HCT116 (cell line): ENCODE measurements around the gene FAM168A. TPM values are rescaled to one million over a fixed set of nuclear protein-coding genes. Genes with fewer than 3 reads are reported as not detected.

Source experiments
- ATAC-seq: fragments of 200-7000 bp; cut with Tn5 transposase; 2 replicates; pipeline ENCODE4 v1.9.1; 2020; ENCODE audit warnings: mild to moderate bottlenecking, moderate library complexity
- BruUV-seq: library from RNA; stranded (reverse); fragments of 400-500 nt; replicated peaks from 2 replicates; lab custom pipeline; 2021; lab: Mats Ljungman, UMichigan
- CTCF ChIA-PET: fragments of 300-600 bp; sonication (Branson Sonifier 250); formaldehyde crosslinking; loops from one replicate; lab custom pipeline; 2021; ENCODE audit warnings: antibody characterized with exemption; lab: Charles Lee
- POLR2A ChIA-PET: fragments of 300-600, 350-600 bp; sonication (Branson Sonifier 250); formaldehyde crosslinking; loops from one replicate; lab custom pipeline; 2021; ENCODE audit warnings: antibody characterized with exemption; lab: Charles Lee
- RAD21 ChIA-PET, 2 experiments: fragments of 300-600 bp; sonication (Branson Sonifier 250); formaldehyde crosslinking; loops; one replicate each; lab custom pipeline; 2023; ENCODE audit warnings: low total read pairs in 2 of 2; ENCODE audit not compliant: uncharacterized antibody in 2 of 2, unreplicated experiment in 2 of 2, low non-redundant PET in 1 of 2; lab: Charles Lee
- DNase-seq: peaks from one replicate; pipeline ENCODE4 v3.0.0-alpha.2; 2010; ENCODE audit warnings: low read depth, low spot score
- H2AFZ ChIP-seq: fragments of 200-600 bp; shearing (Covaris generic), sonication (generic); 2 replicates; pipeline ENCODE4 v1.6.1; 2017; ENCODE audit warnings: low read depth, mixed run types, mixed read lengths, antibody characterized with exemption, low read length; ENCODE audit not compliant: poor library complexity, severe bottlenecking
- H3K27ac ChIP-seq: 2 replicates; pipeline ENCODE4 v1.5.1; 2012; ENCODE audit warnings: low read depth, low read length
- H3K27me3 ChIP-seq: fragments of 200-600 bp; sonication (generic); 2 replicates; pipeline ENCODE4 v1.6.1; 2016; ENCODE audit warnings: mixed run types, low read length, mixed read lengths; ENCODE audit not compliant: insufficient read depth
- H3K36me3 ChIP-seq, 2 experiments: fragments of 200-500 bp in 1 of 2; fragments of 200-600 bp in 1 of 2; sonication (Bioruptor generic) in 1 of 2; sonication (generic) in 1 of 2; 2 replicates each; pipeline versions ENCODE4 v1.5.1 to v1.6.1; 2014 to 2016; ENCODE audit warnings: low read length in 2 of 2, inconsistent platforms in 1 of 2, mixed read lengths in 1 of 2, mixed run types in 1 of 2; ENCODE audit not compliant: insufficient read depth in 2 of 2, control insufficient read depth in 1 of 2
- H3K4me1 ChIP-seq, 2 experiments: fragments of 200-600 bp in 1 of 2; sonication (generic) in 1 of 2; 2 replicates each; pipeline versions ENCODE4 v1.5.1 to v1.6.1; 2012 to 2017; ENCODE audit warnings: low read length in 2 of 2, inconsistent platforms in 1 of 2, mild to moderate bottlenecking in 1 of 2, mixed read lengths in 1 of 2, mixed run types in 1 of 2, moderate library complexity in 1 of 2; ENCODE audit not compliant: insufficient read depth in 2 of 2, control insufficient read depth in 1 of 2
- H3K4me2 ChIP-seq: fragments of 200-600 bp; sonication (generic); 2 replicates; pipeline ENCODE4 v1.6.1; 2017; ENCODE audit warnings: mixed run types, low read length, mixed read lengths
- H3K4me3 ChIP-seq, 2 experiments: fragments of 200-600 bp in 1 of 2; sonication (generic) in 1 of 2; replicated peaks in 1 of 2; 2 replicates each; pipeline ENCODE4 v1.5.1; 2011 to 2016; ENCODE audit warnings: low read length in 2 of 2, control low read depth in 1 of 2, low read depth in 1 of 2, mild to moderate bottlenecking in 1 of 2, mixed read lengths in 1 of 2, mixed run types in 1 of 2
- H3K79me2 ChIP-seq: fragments of 200-600 bp; sonication (generic); 2 replicates; pipeline ENCODE4 v1.6.1; 2017; ENCODE audit warnings: mild to moderate bottlenecking, mixed run types, low read length, moderate library complexity, mixed read lengths; ENCODE audit not compliant: insufficient read depth
- H3K9ac ChIP-seq: fragments of 200-600 bp; sonication (generic); 2 replicates; pipeline ENCODE4 v1.6.1; 2016; ENCODE audit warnings: low read length, mixed read lengths
- H3K9me2 ChIP-seq: fragments of 200-600 bp; sonication (generic), shearing (Covaris generic); 2 replicates; pipeline ENCODE4 v1.6.1; 2017; ENCODE audit warnings: mixed run types, mild to moderate bottlenecking, moderate library complexity; ENCODE audit not compliant: insufficient read depth
- H3K9me3 ChIP-seq, 2 experiments: fragments of 200-500 bp in 1 of 2; fragments of 200-600 bp in 1 of 2; sonication (Bioruptor generic) in 1 of 2; sonication (generic) in 1 of 2; 2 replicates each; pipeline ENCODE4 v1.6.1; 2014 to 2017; ENCODE audit warnings: low read length in 2 of 2, mixed read lengths in 2 of 2, inconsistent platforms in 1 of 2, low read depth in 1 of 2, mild to moderate bottlenecking in 1 of 2, mixed run types in 1 of 2, moderate library complexity in 1 of 2; ENCODE audit not compliant: control insufficient read depth in 1 of 2, insufficient read depth in 1 of 2
- H4K20me1 ChIP-seq: fragments of 200-600 bp; sonication (generic), shearing (Covaris generic); 2 replicates; pipeline ENCODE4 v1.6.1; 2017; ENCODE audit warnings: mixed run types, mild to moderate bottlenecking, moderate library complexity; ENCODE audit not compliant: insufficient read depth
- CBX3 ChIP-seq: IDR thresholded peaks from 2 replicates; pipeline ENCODE4 v1.6.1; 2012; ENCODE audit warnings: low read depth
- CTCF ChIP-seq, 3 experiments: fragments of 200-600 bp in 1 of 3; sonication (generic) in 1 of 3; IDR thresholded peaks in 2 of 3; conservative IDR thresholded peaks in 1 of 3; 2 replicates each; pipeline ENCODE4 v1.5.1; 2012 to 2017; ENCODE audit warnings: low read depth in 2 of 3, low read length in 2 of 3, antibody characterized with exemption in 1 of 3, borderline replicate concordance in 1 of 3, control low read depth in 1 of 3, mild to moderate bottlenecking in 1 of 3, mixed read lengths in 1 of 3, mixed run types in 1 of 3, moderate library complexity in 1 of 3; ENCODE audit not compliant: insufficient read depth in 1 of 3
- EGR1 ChIP-seq: IDR thresholded peaks from 2 replicates; pipeline ENCODE4 v1.6.1; 2012; ENCODE audit warnings: low read depth
- EZH2phosphoT487 ChIP-seq: fragments of 200-600 bp; IDR thresholded peaks from 2 replicates; pipeline ENCODE4 v1.6.1; 2018; ENCODE audit warnings: antibody characterized with exemption, borderline replicate concordance
- MAX ChIP-seq: IDR thresholded peaks from 2 replicates; pipeline ENCODE4 v1.6.1; 2012
- POLR2AphosphoS5 ChIP-seq: IDR thresholded peaks from 2 replicates; pipeline ENCODE4 v1.6.1; 2011; ENCODE audit warnings: mild to moderate bottlenecking, low read depth, low read length, moderate library complexity
- RAD21 ChIP-seq: IDR thresholded peaks from 2 replicates; pipeline ENCODE4 v1.6.1; 2012; ENCODE audit warnings: low read depth, mild to moderate bottlenecking
- SP1 ChIP-seq: IDR thresholded peaks from 2 replicates; pipeline ENCODE4 v1.6.1; 2012; ENCODE audit warnings: low read depth
- SRF ChIP-seq: IDR thresholded peaks from 2 replicates; pipeline ENCODE4 v1.6.1; 2012; ENCODE audit warnings: low read depth
- TCF7L2 ChIP-seq: IDR thresholded peaks from 2 replicates; pipeline ENCODE4 v1.7.0; 2011; ENCODE audit warnings: borderline replicate concordance, inconsistent platforms; ENCODE audit not compliant: insufficient read depth, insufficient read length; ENCODE audit errors: extremely low read depth
- YY1 ChIP-seq: IDR thresholded peaks from 2 replicates; pipeline ENCODE4 v1.6.1; 2011; ENCODE audit warnings: low read length, low read depth, moderate library complexity, mild to moderate bottlenecking; ENCODE audit not compliant: insufficient replicate concordance; ENCODE audit errors: extremely low read depth
- ZNF274 ChIP-seq: fragments of 200-500 bp; sonication (Bioruptor generic); IDR thresholded peaks from 2 replicates; pipeline ENCODE4 v1.6.1; 2014; ENCODE audit warnings: mild to moderate bottlenecking, low read depth, low read length, inconsistent platforms
- intact Hi-C: fragments of 100-400 bp; cut with micrococcal nuclease; formaldehyde crosslinking; loops from 2 replicates; pipeline ENCODE4 v1.10.0; 2022
- total RNA-seq: library from RNA; stranded (reverse); gene quantifications from one replicate; pipeline ENCODE4 v1.2.1, GENCODE V29; 2021; ENCODE audit not compliant: unreplicated experiment

Gene FAM168A
- total RNA-seq, 1 experiment from 2014 or later, result 31.5 TPM

DNA sequence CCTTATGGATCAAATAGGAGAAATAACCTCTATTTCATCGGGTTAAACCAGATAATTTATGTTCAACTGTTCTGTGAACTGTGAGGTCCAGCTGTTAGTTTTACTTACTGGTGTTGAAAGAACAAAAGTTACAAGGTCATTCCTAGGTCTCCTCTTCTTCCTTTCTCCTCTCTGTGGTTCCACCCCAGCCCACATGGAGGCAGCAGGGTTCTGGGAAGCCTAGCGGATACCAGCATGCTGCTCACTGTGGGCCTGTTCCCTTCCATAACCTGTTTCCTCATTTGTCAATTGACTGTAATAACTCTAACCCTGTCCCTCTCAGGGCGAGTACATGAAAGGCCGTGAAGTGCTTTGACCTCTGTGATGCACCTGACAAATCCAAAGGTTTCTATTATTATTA, 193.9 kb downstream of the FAM168A start:
- no peak overlapping the region for H3K4me3 ChIP-seq
- H3K4me1 ChIP-seq, result no peaks in the 10 kb centered on the region
- peak; percentile 85 for ATAC-seq
- BruUV-seq, result no TSS peak
- H3K9me2 ChIP-seq, result no peaks in the 10 kb centered on the region
- no peak overlapping the region for H3K9ac ChIP-seq
- TF ChIP-seq SRF (no peak), YY1 (no peak), POLR2AphosphoS5 (no peak), CBX3 (no peak), EGR1 (no peak), RAD21 (peak; percentile 78), SP1 (no peak), MAX (no peak), CTCF (IDR thresholded peaks at IDR 0.05 in 2 of 3, conservative IDR thresholded peaks at IDR 0.05 in 1 of 3; ENCODE audit: borderline replicate concordance in 1 of 3, insufficient read depth in 1 of 3, low read depth in 2 of 3, low read length in 2 of 3) (peak; percentile 63 to 76 (median 70)), TCF7L2 (no peak), EZH2phosphoT487 (no peak), ZNF274 (no peak)
- TF ChIP-seq, all 23 proteins: peak for 2
- Histone ChIP-seq H2AFZ (no peak overlapping the region), H3K9me3 (no peaks in the 10 kb centered on the region), H3K79me2 (no peaks in the 10 kb centered on the region), H3K36me3 (no peaks in the 10 kb centered on the region; a peak in 1 of 4 replicates), H3K27me3 (no peaks in the 10 kb centered on the region), H4K20me1 (no peaks in the 10 kb centered on the region), H3K4me2 (no peak overlapping the region), H3K27ac (no peak overlapping the region)
- peak; percentile 28 for DNase-seq
- POLR2A ChIA-PET, result no interaction called here
- intact Hi-C loops, result loop anchor here (1.0 kb wide), 1 partner anchor 257 kb away; no protein-coding TSS in a partner anchor
- CTCF ChIA-PET, result interaction anchor here (1.4 kb wide), 1 partner anchor 257 kb away, joined by 5 read pairs; no protein-coding TSS in a partner anchor
- RAD21 ChIA-PET, result no interaction called here
